ENCODE results near the gene ZBTB20.

Gene ZBTB20

GRCh38 chr3:114392831-114393230 lies 754.3 kb downstream of the ZBTB20 start:
- Histone ChIP-seq H3K36me3 (ENCODE audit: control insufficient read depth, insufficient read depth, low read length) (no peaks in the 10 kb centered on the region), H3K4me1 (ENCODE audit: control insufficient read depth, insufficient read depth, low read length) (no peaks in the 10 kb centered on the region), H3K27ac (ENCODE audit: insufficient read depth, low read depth, low read length, poor library complexity, severe bottlenecking) (no peak overlapping the region), H3K4me3 (ENCODE audit: insufficient read depth, low read depth, low read length) (no peak overlapping the region), H3K9me3 (ENCODE audit: control insufficient read depth, low read length) (no peaks in the 10 kb centered on the region), H3K27me3 (ENCODE audit: control insufficient read depth, insufficient read depth, low read length, poor library complexity, severe bottlenecking) (no peaks in the 10 kb centered on the region)
- 95% methylated on average over 2 of the region's 2 CpGs for WGBS, 2 experiments

DNA sequence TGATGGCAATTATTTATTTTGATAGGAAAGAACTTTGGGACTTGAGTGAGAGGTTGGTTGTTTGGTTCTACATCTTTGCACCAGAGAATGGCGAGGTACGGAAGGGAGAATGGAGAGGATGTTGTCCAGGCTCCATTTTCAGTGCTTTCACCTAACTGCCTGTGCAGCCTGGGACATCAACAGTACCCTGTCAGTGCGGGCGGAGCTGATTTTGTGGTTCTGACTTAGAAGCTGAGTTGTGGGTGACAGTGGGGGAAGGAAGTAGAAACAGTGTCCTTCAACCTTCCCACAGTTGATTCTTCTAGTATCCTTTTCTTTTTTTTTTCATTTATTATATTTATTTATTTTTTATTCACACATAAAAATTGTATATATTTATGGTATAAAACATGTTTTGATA lies 757.9 kb downstream of the ZBTB20 start:
- Histone ChIP-seq H3K4me3 (ENCODE audit: insufficient read depth, low read depth, low read length) (no peak overlapping the region), H3K9me3 (ENCODE audit: control insufficient read depth, low read length) (no peaks in the 10 kb centered on the region), H3K36me3 (ENCODE audit: control insufficient read depth, insufficient read depth, low read length) (no peaks in the 10 kb centered on the region), H3K4me1 (ENCODE audit: control insufficient read depth, insufficient read depth, low read length) (no peaks in the 10 kb centered on the region), H3K27me3 (ENCODE audit: control insufficient read depth, insufficient read depth, low read length, poor library complexity, severe bottlenecking) (no peaks in the 10 kb centered on the region), H3K27ac (ENCODE audit: insufficient read depth, low read depth, low read length, poor library complexity, severe bottlenecking) (no peak overlapping the region)
- WGBS, 2 experiments = 87 to 92% methylated on average over 4 of the region's 4 CpGs

GRCh38 chr3:114384558-114384903 lies 762.6 kb downstream of the ZBTB20 start:
- Histone ChIP-seq H3K4me1 (ENCODE audit: control insufficient read depth, insufficient read depth, low read length) (peaks cover 4% of the 10 kb centered on the region), H3K9me3 (ENCODE audit: control insufficient read depth, low read length) (no peaks in the 10 kb centered on the region), H3K36me3 (ENCODE audit: control insufficient read depth, insufficient read depth, low read length) (no peaks in the 10 kb centered on the region), H3K27me3 (ENCODE audit: control insufficient read depth, insufficient read depth, low read length, poor library complexity, severe bottlenecking) (no peaks in the 10 kb centered on the region), H3K4me3 (ENCODE audit: insufficient read depth, low read depth, low read length) (no peak overlapping the region), H3K27ac (ENCODE audit: insufficient read depth, low read depth, low read length, poor library complexity, severe bottlenecking) (no peak overlapping the region)
- WGBS, 2 experiments = 86 to 96% methylated on average over 2 to 4 of the region's 4 CpGs

GRCh38 chr3:114383875-114384557 lies 763.1 kb downstream of the ZBTB20 start:
- 56 to 58% methylated on average over 11 to 12 of the region's 12 CpGs for WGBS, 2 experiments
- no peak overlapping the region for H3K4me3 ChIP-seq (ENCODE audit: insufficient read depth, low read depth, low read length)
- H3K4me1 ChIP-seq (ENCODE audit: control insufficient read depth, insufficient read depth, low read length) = peaks cover 4% of the 10 kb centered on the region
- H3K36me3 ChIP-seq (ENCODE audit: control insufficient read depth, insufficient read depth, low read length) = no peaks in the 10 kb centered on the region
- H3K9me3 ChIP-seq (ENCODE audit: control insufficient read depth, low read length) = no peaks in the 10 kb centered on the region
- H3K27ac ChIP-seq (ENCODE audit: insufficient read depth, low read depth, low read length, poor library complexity, severe bottlenecking) = no peak overlapping the region
- no peaks in the 10 kb centered on the region for H3K27me3 ChIP-seq (ENCODE audit: control insufficient read depth, insufficient read depth, low read length, poor library complexity, severe bottlenecking)

DNA sequence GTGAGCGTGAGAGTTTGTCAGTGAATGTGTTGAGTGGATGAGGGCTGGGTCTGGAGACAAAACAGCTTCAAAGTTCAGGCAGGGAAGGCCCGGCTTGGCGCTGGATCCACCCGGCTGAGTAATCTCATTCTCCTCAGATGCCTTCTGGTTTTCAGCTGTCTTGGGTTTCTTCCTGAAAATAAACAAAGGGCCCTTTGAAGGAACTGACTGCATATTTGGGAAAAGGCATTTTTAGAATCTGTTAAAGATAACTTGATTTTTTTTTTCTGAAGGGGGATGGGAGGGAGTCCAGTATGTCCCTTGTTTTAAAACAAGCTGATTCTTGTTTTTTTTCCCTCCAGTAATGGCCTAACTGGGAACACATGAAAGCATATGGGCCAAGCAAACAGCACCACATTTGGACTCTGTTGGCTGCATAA lies 766.8 kb downstream of the ZBTB20 start:
- Histone ChIP-seq H3K27ac (ENCODE audit: insufficient read depth, low read depth, low read length, poor library complexity, severe bottlenecking) (peak overlapping the region; percentile 73), H3K27me3 (ENCODE audit: control insufficient read depth, insufficient read depth, low read length, poor library complexity, severe bottlenecking) (no peaks in the 10 kb centered on the region), H3K9me3 (ENCODE audit: control insufficient read depth, low read length) (no peaks in the 10 kb centered on the region), H3K36me3 (ENCODE audit: control insufficient read depth, insufficient read depth, low read length) (no peaks in the 10 kb centered on the region), H3K4me3 (ENCODE audit: insufficient read depth, low read depth, low read length) (no peak overlapping the region), H3K4me1 (ENCODE audit: control insufficient read depth, insufficient read depth, low read length) (peaks cover 4% of the 10 kb centered on the region)
- WGBS, 2 experiments = 73 to 90% methylated on average over 4 of the region's 4 CpGs

DNA sequence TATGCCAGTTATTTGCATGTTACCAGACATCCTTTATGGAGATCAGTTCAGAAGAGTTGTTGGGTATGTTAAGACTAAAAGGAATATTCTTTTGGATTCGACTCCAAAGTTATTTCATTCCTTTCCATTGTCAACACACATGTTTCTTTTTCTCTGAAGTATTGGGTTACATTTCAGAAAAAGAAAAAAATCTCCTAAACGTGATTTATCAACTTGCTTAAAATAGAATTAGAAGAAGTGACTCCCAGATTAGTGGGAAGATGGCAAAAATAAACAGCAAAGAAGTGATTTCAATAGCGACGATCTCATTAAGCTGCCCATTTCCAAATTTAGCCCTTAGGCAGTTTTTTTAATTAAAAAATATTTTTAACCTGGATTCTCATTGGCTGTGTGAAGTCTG lies 767.8 kb downstream of the ZBTB20 start:
- Histone ChIP-seq H3K36me3 (ENCODE audit: control insufficient read depth, insufficient read depth, low read length) (no peaks in the 10 kb centered on the region), H3K27ac (ENCODE audit: insufficient read depth, low read depth, low read length, poor library complexity, severe bottlenecking) (no peak overlapping the region), H3K4me3 (ENCODE audit: insufficient read depth, low read depth, low read length) (no peak overlapping the region), H3K4me1 (ENCODE audit: control insufficient read depth, insufficient read depth, low read length) (peaks cover 4% of the 10 kb centered on the region), H3K27me3 (ENCODE audit: control insufficient read depth, insufficient read depth, low read length, poor library complexity, severe bottlenecking) (no peaks in the 10 kb centered on the region), H3K9me3 (ENCODE audit: control insufficient read depth, low read length) (no peaks in the 10 kb centered on the region)
- WGBS, 2 experiments = 86 to 87% methylated on average over 3 to 4 of the region's 4 CpGs

DNA sequence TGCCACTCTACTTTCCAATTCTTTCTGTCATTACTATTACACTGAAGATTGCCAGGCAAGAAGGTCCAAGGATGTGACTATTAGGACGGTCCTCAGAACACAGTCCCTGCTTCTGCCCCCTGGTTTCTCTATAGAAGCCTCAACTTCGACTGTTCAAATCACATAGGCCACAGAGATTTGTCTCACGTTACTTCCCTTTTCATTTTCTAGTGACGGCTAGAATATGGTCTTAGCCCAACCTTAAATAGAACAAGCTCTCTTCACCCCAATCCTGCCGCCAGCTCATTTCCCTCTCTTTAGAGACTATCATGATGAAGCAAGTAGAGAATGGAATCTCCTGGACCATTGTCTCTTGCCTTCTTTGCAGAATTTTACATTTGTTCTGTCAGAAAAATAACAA lies 768.3 kb downstream of the ZBTB20 start:
- Histone ChIP-seq H3K36me3 (ENCODE audit: control insufficient read depth, insufficient read depth, low read length) (no peaks in the 10 kb centered on the region), H3K9me3 (ENCODE audit: control insufficient read depth, low read length) (no peaks in the 10 kb centered on the region), H3K27ac (ENCODE audit: insufficient read depth, low read depth, low read length, poor library complexity, severe bottlenecking) (no peak overlapping the region), H3K4me1 (ENCODE audit: control insufficient read depth, insufficient read depth, low read length) (peaks cover 4% of the 10 kb centered on the region), H3K4me3 (ENCODE audit: insufficient read depth, low read depth, low read length) (no peak overlapping the region), H3K27me3 (ENCODE audit: control insufficient read depth, insufficient read depth, low read length, poor library complexity, severe bottlenecking) (no peaks in the 10 kb centered on the region)
- 93 to 96% methylated on average over 5 of the region's 5 CpGs for WGBS, 2 experiments

- Histone ChIP-seq H3K9me3 (ENCODE audit: control insufficient read depth, low read length) (no peaks in the 10 kb centered on the region), H3K4me1 (ENCODE audit: control insufficient read depth, insufficient read depth, low read length) (peaks cover 4% of the 10 kb centered on the region), H3K36me3 (ENCODE audit: control insufficient read depth, insufficient read depth, low read length) (no peaks in the 10 kb centered on the region), H3K27ac (ENCODE audit: insufficient read depth, low read depth, low read length, poor library complexity, severe bottlenecking) (no peak overlapping the region), H3K4me3 (ENCODE audit: insufficient read depth, low read depth, low read length) (no peak overlapping the region), H3K27me3 (ENCODE audit: control insufficient read depth, insufficient read depth, low read length, poor library complexity, severe bottlenecking) (no peaks in the 10 kb centered on the region)
- 82 to 84% methylated on average over 4 of the region's 4 CpGs for WGBS, 2 experiments
These were observed 769.7 kb downstream of the ZBTB20 start for GRCh38 chr3:114377426-114377825.

GRCh38 chr3:114376516-114377185 lies 770.4 kb downstream of the ZBTB20 start:
- Histone ChIP-seq H3K27ac (ENCODE audit: insufficient read depth, low read depth, low read length, poor library complexity, severe bottlenecking) (no peak overlapping the region), H3K4me1 (ENCODE audit: control insufficient read depth, insufficient read depth, low read length) (peaks cover 4% of the 10 kb centered on the region)
- WGBS, 2 experiments = 93 to 94% methylated on average over 6 to 8 of the region's 8 CpGs

DNA sequence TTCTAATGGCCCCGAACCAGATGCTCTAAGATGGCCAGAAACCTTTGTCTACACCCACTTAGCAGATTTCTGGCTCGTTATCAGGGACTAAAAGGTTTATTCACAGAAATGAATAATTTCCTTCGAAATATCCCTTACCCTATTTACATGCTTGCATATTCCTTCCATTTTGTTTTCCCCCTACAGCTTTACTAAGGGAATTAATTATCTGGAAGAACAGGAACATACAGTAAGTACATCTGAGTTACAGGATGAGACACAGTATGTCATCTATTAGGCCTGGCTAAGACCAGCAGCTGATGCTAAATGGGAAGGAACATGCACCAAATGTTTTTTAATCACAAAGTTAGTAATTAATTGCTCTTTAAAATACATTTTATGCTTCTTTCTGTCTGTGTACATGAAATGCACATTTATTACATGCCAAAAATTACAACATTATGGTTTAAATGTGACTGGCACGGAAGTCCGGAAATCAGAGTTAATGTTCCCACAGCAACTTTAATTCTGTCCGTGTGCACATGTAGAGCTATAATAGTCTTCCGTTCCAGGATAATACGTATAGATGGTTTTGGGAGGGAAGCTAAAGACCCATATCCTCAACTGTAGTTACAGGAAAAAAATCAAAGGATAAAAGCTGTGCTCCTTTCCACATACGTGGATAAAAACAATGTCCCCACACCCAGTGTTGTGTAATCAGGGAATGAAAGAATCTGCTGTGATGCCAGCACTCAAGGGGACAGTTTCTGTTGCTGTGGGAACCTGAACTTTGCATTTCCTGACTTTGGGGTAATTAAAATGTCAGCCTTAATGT lies 771.3 kb downstream of the ZBTB20 start:
- 92 to 95% methylated on average over 9 of the region's 9 CpGs for WGBS, 2 experiments
- no peaks in the 10 kb centered on the region for H3K36me3 ChIP-seq (ENCODE audit: control insufficient read depth, insufficient read depth, low read length)
- H3K27me3 ChIP-seq (ENCODE audit: control insufficient read depth, insufficient read depth, low read length, poor library complexity, severe bottlenecking) = no peaks in the 10 kb centered on the region
- no peak overlapping the region for H3K4me3 ChIP-seq (ENCODE audit: insufficient read depth, low read depth, low read length)
- peaks cover 4% of the 10 kb centered on the region for H3K4me1 ChIP-seq (ENCODE audit: control insufficient read depth, insufficient read depth, low read length)
- no peak overlapping the region for H3K27ac ChIP-seq (ENCODE audit: insufficient read depth, low read depth, low read length, poor library complexity, severe bottlenecking)
- H3K9me3 ChIP-seq (ENCODE audit: control insufficient read depth, low read length) = no peaks in the 10 kb centered on the region

More at GRCh38 chr3:114376516-114377185, 770.4 kb downstream of the ZBTB20 start:
- Histone ChIP-seq H3K4me3 (ENCODE audit: insufficient read depth, low read depth, low read length) (no peak overlapping the region), H3K36me3 (ENCODE audit: control insufficient read depth, insufficient read depth, low read length) (no peaks in the 10 kb centered on the region), H3K27me3 (ENCODE audit: control insufficient read depth, insufficient read depth, low read length, poor library complexity, severe bottlenecking) (no peaks in the 10 kb centered on the region), H3K9me3 (ENCODE audit: control insufficient read depth, low read length) (no peaks in the 10 kb centered on the region)
